COLO829 (cell line): ENCODE results near the gene PCDHGC5.

Experiments used
- DNase-seq: peaks from one replicate; pipeline ENCODE4 v3.0.0; 2012; ENCODE audit warnings: low spot score

The PCDHGC5 gene

GRCh38 chr5:141512911-141513626, 24.2 kb downstream of the PCDHGC5 start:
- DNase-seq = no peak

GRCh38 chr5:141513627-141514329, 24.9 kb downstream of the PCDHGC5 start:
- peak; percentile 48 for DNase-seq

- DNase-seq = no peak
Observed at GRCh38 chr5:141514330-141515133, 25.7 kb downstream of the PCDHGC5 start.

- DNase-seq = no peak
Observed at GRCh38 chr5:141515141-141515540, 26.3 kb downstream of the PCDHGC5 start.

- DNase-seq = no peak
Observed at GRCh38 chr5:141515946-141516671, 27.2 kb downstream of the PCDHGC5 start.

GRCh38 chr5:141516672-141517025, 27.8 kb downstream of the PCDHGC5 start:
- no peak for DNase-seq

- no peak for DNase-seq
Observed at GRCh38 chr5:141517312-141517711, 28.4 kb downstream of the PCDHGC5 start.

GRCh38 chr5:141517880-141518617, 29.2 kb downstream of the PCDHGC5 start:
- DNase-seq = no peak

GRCh38 chr5:141518618-141519015, 29.7 kb downstream of the PCDHGC5 start:
- no peak for DNase-seq

GRCh38 chr5:141519605-141520565, 31.0 kb downstream of the PCDHGC5 start:
- DNase-seq = no peak

GRCh38 chr5:141521244-141521781, 32.4 kb downstream of the PCDHGC5 start:
- DNase-seq = peak; percentile 95

GRCh38 chr5:141522301-141522700, 33.4 kb downstream of the PCDHGC5 start:
- DNase-seq = no peak

GRCh38 chr5:141523991-141524390, 35.1 kb downstream of the PCDHGC5 start:
- no peak for DNase-seq

GRCh38 chr5:141524604-141525597, 36.0 kb downstream of the PCDHGC5 start:
- DNase-seq = peak; percentile 87

GRCh38 chr5:141525653-141526052, 36.8 kb downstream of the PCDHGC5 start:
- DNase-seq = no peak

- DNase-seq = no peak
Observed at GRCh38 chr5:141527426-141527825, 38.5 kb downstream of the PCDHGC5 start.

GRCh38 chr5:141528291-141528984, 39.6 kb downstream of the PCDHGC5 start:
- DNase-seq = no peak

GRCh38 chr5:141529002-141529401, 40.1 kb downstream of the PCDHGC5 start:
- no peak for DNase-seq
